ENCODE results near the gene CTBP1.

GRCh38 chr4:1261107-1261928, 12.4 kb upstream of the CTBP1 start:
- TF ChIP-seq CTCF (IDR thresholded peaks at IDR 0.05): no peak
- TF ChIP-seq POLR2AphosphoS5 (IDR thresholded peaks at IDR 0.05): no peak
- no peak for TF ChIP-seq POLR2A (IDR thresholded peaks at IDR 0.05)
- TF ChIP-seq EP300 (IDR thresholded peaks at IDR 0.05): no peak
